ENCODE results near the gene CAMK2D.

DNA sequence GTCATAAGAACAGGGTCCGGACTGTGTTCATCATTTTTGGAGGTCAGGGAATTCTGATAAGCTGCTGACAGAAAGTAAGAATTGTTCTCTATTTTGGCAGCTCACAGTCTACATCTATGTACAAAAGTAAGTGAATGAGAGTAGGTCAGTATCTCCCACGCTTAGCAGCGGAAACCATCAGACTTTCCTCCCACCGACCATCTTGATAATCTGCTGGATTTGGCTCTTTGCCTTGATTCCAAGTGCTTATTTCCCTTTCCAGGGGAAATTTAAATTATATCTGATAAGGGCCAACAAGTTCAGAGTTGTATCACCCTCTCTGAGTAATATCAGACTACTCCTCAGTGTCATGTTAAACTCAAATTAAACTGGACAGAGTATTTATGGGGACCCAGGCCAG, 118.0 kb downstream of the CAMK2D start:
- TF ChIP-seq, protein P1, sequence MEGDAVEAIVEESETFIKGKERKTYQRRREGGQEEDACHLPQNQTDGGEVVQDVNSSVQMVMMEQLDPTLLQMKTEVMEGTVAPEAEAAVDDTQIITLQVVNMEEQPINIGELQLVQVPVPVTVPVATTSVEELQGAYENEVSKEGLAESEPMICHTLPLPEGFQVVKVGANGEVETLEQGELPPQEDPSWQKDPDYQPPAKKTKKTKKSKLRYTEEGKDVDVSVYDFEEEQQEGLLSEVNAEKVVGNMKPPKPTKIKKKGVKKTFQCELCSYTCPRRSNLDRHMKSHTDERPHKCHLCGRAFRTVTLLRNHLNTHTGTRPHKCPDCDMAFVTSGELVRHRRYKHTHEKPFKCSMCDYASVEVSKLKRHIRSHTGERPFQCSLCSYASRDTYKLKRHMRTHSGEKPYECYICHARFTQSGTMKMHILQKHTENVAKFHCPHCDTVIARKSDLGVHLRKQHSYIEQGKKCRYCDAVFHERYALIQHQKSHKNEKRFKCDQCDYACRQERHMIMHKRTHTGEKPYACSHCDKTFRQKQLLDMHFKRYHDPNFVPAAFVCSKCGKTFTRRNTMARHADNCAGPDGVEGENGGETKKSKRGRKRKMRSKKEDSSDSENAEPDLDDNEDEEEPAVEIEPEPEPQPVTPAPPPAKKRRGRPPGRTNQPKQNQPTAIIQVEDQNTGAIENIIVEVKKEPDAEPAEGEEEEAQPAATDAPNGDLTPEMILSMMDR (conservative IDR thresholded peaks at IDR 0.05; ENCODE audit: low read length): no peak
- TF ChIP-seq EZH2phosphoT487 (IDR thresholded peaks at IDR 0.05; ENCODE audit: borderline replicate concordance, low read depth, low read length): no peak

All from OCI-LY7 (cell line).